GM23248 (cell line): ENCODE data around the gene CHRNA3. TPM values are rescaled to one million over a fixed set of nuclear protein-coding genes. Genes with fewer than 3 reads are reported as not detected.

Experiments used
- DNase-seq: peaks from one replicate; pipeline ENCODE4 v3.0.0-alpha.2; 2015
- H2AFZ ChIP-seq: fragments of 200-600 bp; sonication (generic); 2 replicates; pipeline ENCODE4 v1.6.1; 2016; ENCODE audit warnings: antibody characterized with exemption
- H3F3A ChIP-seq: fragments of 200-600 bp; sonication (generic); 2 replicates; pipeline ENCODE4 v1.6.1; 2016; ENCODE audit warnings: mild to moderate bottlenecking, antibody characterized with exemption, mixed run types; ENCODE audit not compliant: insufficient read depth
- H3K27ac ChIP-seq: fragments of 200-600 bp; sonication (generic); 2 replicates; pipeline ENCODE4 v1.5.1; 2016; ENCODE audit warnings: mild to moderate bottlenecking
- H3K27me3 ChIP-seq: fragments of 200-600 bp; sonication (generic); replicated peaks from 2 replicates; pipeline ENCODE4 v1.6.1; 2016; ENCODE audit warnings: mild to moderate bottlenecking; ENCODE audit not compliant: insufficient read depth
- H3K36me3 ChIP-seq: fragments of 200-600 bp; sonication (generic); 2 replicates; pipeline ENCODE4 v1.6.1; 2016; ENCODE audit warnings: low read depth, mild to moderate bottlenecking
- H3K4me1 ChIP-seq: fragments of 200-600 bp; sonication (generic); 2 replicates; pipeline ENCODE4 v1.6.1; 2016; ENCODE audit warnings: mild to moderate bottlenecking; ENCODE audit not compliant: insufficient read depth
- H3K4me2 ChIP-seq: fragments of 200-600 bp; sonication (generic); one replicate; pipeline ENCODE4 v1.6.1; 2016; ENCODE audit warnings: mild to moderate bottlenecking; ENCODE audit not compliant: unreplicated experiment
- H3K4me3 ChIP-seq: fragments of 200-600 bp; sonication (generic); 2 replicates; pipeline ENCODE4 v1.5.1; 2016; ENCODE audit warnings: mild to moderate bottlenecking
- H3K79me2 ChIP-seq: fragments of 200-600 bp; sonication (generic); 2 replicates; pipeline ENCODE4 v1.6.1; 2016; ENCODE audit warnings: mild to moderate bottlenecking; ENCODE audit not compliant: insufficient read depth
- H3K9ac ChIP-seq: fragments of 200-600 bp; sonication (generic); 2 replicates; pipeline ENCODE4 v1.6.1; 2016; ENCODE audit warnings: mild to moderate bottlenecking
- H3K9me2 ChIP-seq: fragments of 200-600 bp; sonication (generic); 2 replicates; pipeline ENCODE4 v1.6.1; 2016; ENCODE audit warnings: mixed run types, mild to moderate bottlenecking, moderate library complexity; ENCODE audit not compliant: insufficient read depth
- H3K9me3 ChIP-seq: fragments of 200-600 bp; sonication (generic); one replicate; pipeline ENCODE4 v1.6.1; 2017; ENCODE audit warnings: low read depth
- H4K20me1 ChIP-seq: fragments of 200-600 bp; sonication (generic); 2 replicates; pipeline ENCODE4 v1.6.0; 2016; ENCODE audit not compliant: insufficient read depth
- EZH2 ChIP-seq: fragments of 200-600 bp; sonication (generic); IDR thresholded peaks from 2 replicates; pipeline ENCODE4 v1.6.1; 2018; ENCODE audit warnings: antibody characterized with exemption, mild to moderate bottlenecking; ENCODE audit not compliant: insufficient read depth, poor library complexity, severe bottlenecking
- EZH2phosphoT487 ChIP-seq: fragments of 200-600 bp; sonication (generic); IDR thresholded peaks from 2 replicates; pipeline ENCODE4 v1.6.1; 2018; ENCODE audit warnings: antibody characterized with exemption, moderate library complexity, mild to moderate bottlenecking, low read depth; ENCODE audit not compliant: insufficient read depth
- WGBS, 2 experiments: methylation state at CpG; one replicate each; pipeline ENCODE4 v1.1.6; 2015 to 2017; ENCODE audit warnings: low lambda C conversion rate in 2 of 2, low coverage in 1 of 2; ENCODE audit errors: missing lambda C conversion rate in 2 of 2; 5-methylcytosine and 5-hydroxymethylcytosine counted together
- in situ Hi-C: fragments of 300-500 bp; cut with MboI; formaldehyde crosslinking; loops from 2 replicates; pipeline ENCODE4 v1.15.0; 2020
- polyA plus RNA-seq: library from polyadenylated mRNA; unstranded; fragments of >200 nt; fragmentation: Nextera tagmentation; extraction: Ambion mirVana; gene quantifications from 2 replicates; pipeline ENCODE4 v1.2.1, GENCODE V29; 2016
- total RNA-seq: library from RNA; depleted of rRNA; stranded (reverse); fragments of >200 nt; shearing (Covaris generic); gene quantifications from 2 replicates; pipeline ENCODE4 v1.2.3, GENCODE V29; 2014

The CHRNA3 gene
- total and polyA plus RNA-seq, 2 experiments from 2014 or later, result not detected

DNA sequence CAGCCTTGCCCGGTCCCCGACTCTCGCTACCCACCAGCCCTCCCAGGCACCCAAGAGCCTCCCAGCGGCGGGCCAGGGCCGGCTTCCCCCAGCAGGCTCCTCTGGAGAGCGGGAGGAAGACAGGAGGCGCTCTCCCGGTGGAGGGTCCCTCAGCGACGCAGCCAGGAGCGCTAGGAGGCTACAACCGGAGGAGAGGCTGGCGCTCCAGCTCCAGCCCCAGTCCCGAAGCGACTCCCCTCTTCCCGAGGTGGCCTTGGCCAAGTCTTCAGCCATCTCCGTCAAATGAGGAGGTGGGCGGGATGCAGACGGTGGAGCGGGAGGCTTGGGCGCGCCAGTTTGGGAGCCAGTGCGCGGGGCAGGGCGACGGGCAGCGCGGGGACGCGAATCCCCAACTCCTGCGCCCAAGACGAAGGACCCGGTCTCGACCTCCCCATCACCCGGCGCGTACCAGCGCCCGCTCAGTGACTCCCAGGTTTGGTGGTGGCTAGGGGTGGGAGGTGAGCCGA is 722 bp downstream of the CHRNA3 start:
- no peak overlapping the region for H3K9ac ChIP-seq
- peaks cover 58% of the 10 kb centered on the region for H3K27me3 ChIP-seq
- no peaks in the 10 kb centered on the region for H4K20me1 ChIP-seq
- in situ Hi-C loops, result no loop called here
- 6 to 7% methylated on average over 22 to 41 of the region's 41 CpGs for WGBS, 2 experiments
- no peak overlapping the region; the same call in 1 of the 2 replicates for H3K4me3 ChIP-seq
- peak; percentile 13 for DNase-seq
- TF ChIP-seq EZH2, result peak; percentile 72
- no peak for TF ChIP-seq EZH2phosphoT487
- H3K4me1 ChIP-seq, result peaks cover 6% of the 10 kb centered on the region; the same call in 1 of the 2 replicates
- H3K9me2 ChIP-seq, result no peaks in the 10 kb centered on the region
- H2AFZ ChIP-seq, result no peak overlapping the region
- no peaks in the 10 kb centered on the region for H3K9me3 ChIP-seq
- no peaks in the 10 kb centered on the region for H3K36me3 ChIP-seq
- no peaks in the 10 kb centered on the region for H3K79me2 ChIP-seq
- no peak overlapping the region for H3K27ac ChIP-seq
- H3K4me2 ChIP-seq, result no peak overlapping the region
- peaks cover 6% of the 10 kb centered on the region for H3F3A ChIP-seq

- no peaks in the 10 kb centered on the region for H3K9me2 ChIP-seq
- H3K4me3 ChIP-seq, result no peak overlapping the region
- no peak overlapping the region for H3K9ac ChIP-seq
- peak overlapping the region; percentile 65 for H3K4me2 ChIP-seq
- DNase-seq, result no peak
- no peak overlapping the region for H2AFZ ChIP-seq
- H3K36me3 ChIP-seq, result no peaks in the 10 kb centered on the region
- 0 out of 2 replicates have a peak, but pooled peaks have one; percentile 20 for TF ChIP-seq EZH2phosphoT487
- no peak for TF ChIP-seq EZH2
- no peaks in the 10 kb centered on the region for H3K9me3 ChIP-seq
- H3F3A ChIP-seq, result peaks cover 6% of the 10 kb centered on the region
- peaks cover 50% of the 10 kb centered on the region for H3K27me3 ChIP-seq
- H4K20me1 ChIP-seq, result no peaks in the 10 kb centered on the region
- no peaks in the 10 kb centered on the region for H3K79me2 ChIP-seq
- 40 to 43% methylated on average over 19 to 20 of the region's 20 CpGs for WGBS, 2 experiments
- H3K27ac ChIP-seq, result no peak overlapping the region
- H3K4me1 ChIP-seq, result peaks cover 6% of the 10 kb centered on the region; the same call in 1 of the 2 replicates
- in situ Hi-C loops, result no loop called here
Measured at GRCh38 chr15:78619022-78619950, 1.5 kb downstream of the CHRNA3 start.

DNA sequence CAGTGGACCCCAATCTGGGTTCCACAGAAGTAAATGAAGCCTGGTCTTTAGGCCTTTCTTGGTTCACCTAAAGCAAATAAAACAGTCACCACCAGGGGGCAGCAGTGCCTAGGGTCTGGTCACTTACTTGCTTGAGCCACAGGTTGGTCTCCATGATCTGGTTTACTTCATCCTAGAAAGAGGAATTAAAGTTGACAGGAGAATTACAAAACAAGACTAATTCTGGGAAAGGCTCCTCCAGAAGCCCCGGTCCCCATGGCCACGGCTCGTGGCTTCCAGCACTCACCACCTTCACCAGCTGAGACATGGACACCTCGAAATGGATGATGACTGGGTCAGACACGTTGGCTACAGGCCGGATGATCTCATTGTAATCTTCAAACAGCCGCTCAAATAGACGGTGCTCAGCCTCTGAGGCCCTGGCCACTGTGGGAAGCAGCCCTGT is 2.3 kb downstream of the CHRNA3 start:
- Histone ChIP-seq H3K9ac (no peak overlapping the region), H3K4me1 (peaks cover 6% of the 10 kb centered on the region; the same call in 1 of the 2 replicates), H3K9me3 (no peaks in the 10 kb centered on the region), H3K36me3 (no peaks in the 10 kb centered on the region), H3K27ac (no peak overlapping the region), H3K4me2 (peak overlapping the region; percentile 65), H3F3A (peaks cover 6% of the 10 kb centered on the region), H4K20me1 (no peaks in the 10 kb centered on the region), H3K27me3 (peaks cover 44% of the 10 kb centered on the region), H3K79me2 (no peaks in the 10 kb centered on the region), H3K9me2 (no peaks in the 10 kb centered on the region), H3K4me3 (no peak overlapping the region), H2AFZ (no peak overlapping the region)
- 1 to 2% methylated on average over 8 of the region's 8 CpGs for WGBS, 2 experiments
- peak; percentile 88 for DNase-seq
- in situ Hi-C loops, result no loop called here
- no peak for TF ChIP-seq EZH2
- no peak for TF ChIP-seq EZH2phosphoT487

GRCh38 chr15:78618064-78618463 is 2.7 kb downstream of the CHRNA3 start:
- Histone ChIP-seq H4K20me1 (no peaks in the 10 kb centered on the region), H3K4me1 (peaks cover 6% of the 10 kb centered on the region; the same call in 1 of the 2 replicates), H3K9ac (no peak overlapping the region), H3K27me3 (peaks cover 40% of the 10 kb centered on the region), H3K4me3 (no peak overlapping the region), H3K36me3 (no peaks in the 10 kb centered on the region), H2AFZ (no peak overlapping the region), H3K79me2 (no peaks in the 10 kb centered on the region), H3K4me2 (no peak overlapping the region), H3K9me2 (no peaks in the 10 kb centered on the region), H3F3A (peaks cover 6% of the 10 kb centered on the region), H3K27ac (no peak overlapping the region), H3K9me3 (no peaks in the 10 kb centered on the region)
- TF ChIP-seq EZH2phosphoT487, result no peak
- TF ChIP-seq EZH2, result no peak
- DNase-seq, result no peak
- in situ Hi-C loops, result no loop called here
- WGBS, 2 experiments, result 73 to 76% methylated on average over 8 of the region's 8 CpGs
